GM18508 (cell line): ENCODE results near the gene EPM2A.

Experiments
- ATAC-seq: cut with Tn5 transposase; IDR thresholded peaks from one replicate; pipeline ENCODE4 v1.9.1; 2021; ENCODE audit warnings: moderate number of reproducible peaks; ENCODE audit not compliant: insufficient read depth, unreplicated experiment

Gene EPM2A

GRCh38 chr6:145620088-145620487, 115.2 kb downstream of the EPM2A start:
- ATAC-seq = no peak

- no peak for ATAC-seq
Measured at GRCh38 chr6:145609521-145609920, 125.8 kb downstream of the EPM2A start.

- no peak for ATAC-seq
Measured at GRCh38 chr6:145608850-145609249, 126.5 kb downstream of the EPM2A start.

- no peak for ATAC-seq
Measured at GRCh38 chr6:145603991-145604390, 131.3 kb downstream of the EPM2A start.

- no peak for ATAC-seq
Measured at GRCh38 chr6:145603424-145603833, 131.9 kb downstream of the EPM2A start.

GRCh38 chr6:145602726-145603326, 132.5 kb downstream of the EPM2A start:
- no peak for ATAC-seq

GRCh38 chr6:145601397-145601796, 133.9 kb downstream of the EPM2A start:
- ATAC-seq = no peak

- no peak for ATAC-seq
Measured at GRCh38 chr6:145600299-145600698, 135.0 kb downstream of the EPM2A start.

GRCh38 chr6:145588981-145589380, 146.3 kb downstream of the EPM2A start:
- ATAC-seq = no peak

GRCh38 chr6:145587334-145587733, 148.0 kb downstream of the EPM2A start:
- no peak for ATAC-seq

- no peak for ATAC-seq
Measured at GRCh38 chr6:145583753-145584152, 151.6 kb downstream of the EPM2A start.
